ENCODE results near the gene CCDC141. TPM values are rescaled to one million over a fixed set of nuclear protein-coding genes. Genes with fewer than 3 reads are reported as not detected.
"Not testable (repeated sequence)": the region's sequence is repeated elsewhere in the genome, so short reads cannot be mapped to it uniquely, and the experiment has no call there.

The CCDC141 gene
- polyA plus RNA-seq, 1 donor from 2014 or later = 0.27 TPM

DNA sequence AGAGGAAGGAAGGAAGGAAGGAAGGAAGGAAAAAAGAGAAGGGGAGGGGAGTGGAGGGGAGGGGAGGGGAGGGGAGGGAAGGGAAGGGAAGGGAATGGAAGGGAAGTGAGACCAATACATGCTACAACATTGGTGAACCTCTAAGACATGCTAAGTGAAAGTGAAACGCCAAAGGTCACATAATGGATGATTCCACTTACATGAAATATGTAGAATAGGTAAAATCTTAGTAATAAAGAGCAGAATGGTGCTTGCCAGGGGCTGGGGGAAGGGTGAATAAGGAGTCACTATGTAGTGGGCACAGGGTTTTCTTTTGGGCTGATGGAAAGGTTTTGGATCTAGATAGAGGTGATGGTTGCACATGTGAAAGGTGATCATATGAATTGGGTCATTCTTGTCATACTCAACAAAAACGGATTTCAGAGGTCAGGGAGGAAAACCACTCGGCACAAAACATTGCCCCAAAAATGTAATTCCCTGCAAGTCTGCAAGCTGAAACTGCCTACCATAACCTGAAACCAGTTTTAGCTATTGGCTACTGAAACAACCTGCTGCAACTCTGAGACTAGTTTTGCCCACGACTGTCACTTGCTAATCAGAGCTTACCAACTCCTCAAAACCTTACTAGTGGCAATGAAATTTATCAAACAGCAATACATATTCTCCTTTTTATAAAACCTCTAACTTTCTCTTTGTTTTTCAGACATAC, 59.2 kb downstream of the CCDC141 start:
- Histone ChIP-seq H3K27ac (ENCODE audit: low read length) (no peak overlapping the region), H3K9ac (ENCODE audit: low read length) (no peak overlapping the region), H4K20me1 (ENCODE audit: insufficient read depth) (no peaks in the 10 kb centered on the region), H3K9me2 (ENCODE audit: insufficient read depth, low read length) (no peaks in the 10 kb centered on the region), H3K36me3 (ENCODE audit: insufficient read depth, low read length) (no peaks in the 10 kb centered on the region), H3K4me3 (ENCODE audit: low read length) (no peak overlapping the region), H3K4me2 (ENCODE audit: low read length) (no peak overlapping the region), H3F3A (ENCODE audit: insufficient read depth, low read length, poor library complexity, severe bottlenecking) (no peaks in the 10 kb centered on the region), H3K79me2 (replicated peaks; ENCODE audit: insufficient read depth, low read length) (no peaks in the 10 kb centered on the region), H3K9me3 (ENCODE audit: low read length) (no peaks in the 10 kb centered on the region), H3K27me3 (ENCODE audit: insufficient read depth, low read depth, low read length) (no peaks in the 10 kb centered on the region), H2AFZ (ENCODE audit: low read depth, low read length) (no peak overlapping the region)
- TF ChIP-seq REST (IDR thresholded peaks at IDR 0.05; ENCODE audit: borderline replicate concordance) (no peak), SMC3 (conservative IDR thresholded peaks at IDR 0.05; ENCODE audit: poor library complexity) (no peak), EZH2 (IDR thresholded peaks at IDR 0.05; ENCODE audit: borderline replicate concordance, insufficient read depth, low read length, poor library complexity, severe bottlenecking) (no peak), RAD21 (conservative IDR thresholded peaks at IDR 0.05) (no peak), TAF1 (IDR thresholded peaks at IDR 0.05; ENCODE audit: low read depth) (no peak), MXI1 (conservative IDR thresholded peaks at IDR 0.05; ENCODE audit: poor library complexity, severe bottlenecking) (no peak), POLR2AphosphoS5 (IDR thresholded peaks at IDR 0.05) (no peak), EP300 (conservative IDR thresholded peaks at IDR 0.05; ENCODE audit: poor library complexity, severe bottlenecking) (no peak)
- TF ChIP-seq, protein P1, sequence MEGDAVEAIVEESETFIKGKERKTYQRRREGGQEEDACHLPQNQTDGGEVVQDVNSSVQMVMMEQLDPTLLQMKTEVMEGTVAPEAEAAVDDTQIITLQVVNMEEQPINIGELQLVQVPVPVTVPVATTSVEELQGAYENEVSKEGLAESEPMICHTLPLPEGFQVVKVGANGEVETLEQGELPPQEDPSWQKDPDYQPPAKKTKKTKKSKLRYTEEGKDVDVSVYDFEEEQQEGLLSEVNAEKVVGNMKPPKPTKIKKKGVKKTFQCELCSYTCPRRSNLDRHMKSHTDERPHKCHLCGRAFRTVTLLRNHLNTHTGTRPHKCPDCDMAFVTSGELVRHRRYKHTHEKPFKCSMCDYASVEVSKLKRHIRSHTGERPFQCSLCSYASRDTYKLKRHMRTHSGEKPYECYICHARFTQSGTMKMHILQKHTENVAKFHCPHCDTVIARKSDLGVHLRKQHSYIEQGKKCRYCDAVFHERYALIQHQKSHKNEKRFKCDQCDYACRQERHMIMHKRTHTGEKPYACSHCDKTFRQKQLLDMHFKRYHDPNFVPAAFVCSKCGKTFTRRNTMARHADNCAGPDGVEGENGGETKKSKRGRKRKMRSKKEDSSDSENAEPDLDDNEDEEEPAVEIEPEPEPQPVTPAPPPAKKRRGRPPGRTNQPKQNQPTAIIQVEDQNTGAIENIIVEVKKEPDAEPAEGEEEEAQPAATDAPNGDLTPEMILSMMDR (IDR thresholded peaks at IDR 0.05; ENCODE audit: poor library complexity, severe bottlenecking) = no peak

GRCh38 chr2:178989424-178989823, 60.5 kb downstream of the CCDC141 start:
- H3K9me2 ChIP-seq (ENCODE audit: insufficient read depth, low read length); H3F3A ChIP-seq (ENCODE audit: insufficient read depth, low read length, poor library complexity, severe bottlenecking); H3K9ac ChIP-seq (ENCODE audit: low read length); H3K4me2 ChIP-seq (ENCODE audit: low read length); H3K79me2 ChIP-seq (replicated peaks; ENCODE audit: insufficient read depth, low read length); H3K9me3 ChIP-seq (ENCODE audit: low read length); H3K4me3 ChIP-seq (ENCODE audit: low read length); H3K27me3 ChIP-seq (ENCODE audit: insufficient read depth, low read depth, low read length); H4K20me1 ChIP-seq (ENCODE audit: insufficient read depth); H3K36me3 ChIP-seq (ENCODE audit: insufficient read depth, low read length); H3K27ac ChIP-seq (ENCODE audit: low read length); H2AFZ ChIP-seq (ENCODE audit: low read depth, low read length): not testable (repeated sequence)

DNA sequence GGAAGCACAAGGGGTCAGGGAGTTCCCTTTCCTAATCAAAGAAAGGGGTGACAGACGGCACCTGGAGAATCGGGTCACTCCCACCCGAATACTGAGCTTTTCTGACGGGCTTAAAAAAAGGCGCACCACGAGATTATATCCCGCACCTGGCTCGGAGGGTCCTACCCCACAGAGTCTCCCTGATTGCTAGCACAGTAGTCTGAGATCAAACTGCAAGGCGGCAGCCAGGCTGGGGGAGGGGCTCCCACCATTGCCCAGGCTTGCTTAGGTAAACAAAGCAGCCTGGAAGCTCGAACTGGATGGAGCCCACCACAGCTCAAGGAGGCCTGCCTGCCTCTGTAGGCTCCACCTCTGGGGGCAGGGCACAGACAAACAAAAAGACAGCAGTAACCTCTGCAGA, 67.3 kb downstream of the CCDC141 start:
- not testable (repeated sequence) for H3K4me3 ChIP-seq (ENCODE audit: low read length); H3K9me2 ChIP-seq (ENCODE audit: insufficient read depth, low read length); H3K27me3 ChIP-seq (ENCODE audit: insufficient read depth, low read depth, low read length); H2AFZ ChIP-seq (ENCODE audit: low read depth, low read length); H3F3A ChIP-seq (ENCODE audit: insufficient read depth, low read length, poor library complexity, severe bottlenecking); H3K36me3 ChIP-seq (ENCODE audit: insufficient read depth, low read length); H3K9me3 ChIP-seq (ENCODE audit: low read length); H3K4me2 ChIP-seq (ENCODE audit: low read length); H3K9ac ChIP-seq (ENCODE audit: low read length); H3K79me2 ChIP-seq (replicated peaks; ENCODE audit: insufficient read depth, low read length); H3K27ac ChIP-seq (ENCODE audit: low read length); H4K20me1 ChIP-seq (ENCODE audit: insufficient read depth)

All from neural cell (in vitro differentiated cells).